CD4-positive, alpha-beta T cell treated with Interleukin-15 for 4 hours (primary cell): ENCODE measurements around the gene PARD6B.
"Not testable (repeated sequence)": the region's sequence is repeated elsewhere in the genome, so short reads cannot be mapped to it uniquely, and the experiment has no call there.

Experiments
- DNase-seq: peaks from one replicate; pipeline ENCODE4 v3.0.0-alpha.2; 2020; ENCODE audit warnings: low spot score

The PARD6B gene

DNA sequence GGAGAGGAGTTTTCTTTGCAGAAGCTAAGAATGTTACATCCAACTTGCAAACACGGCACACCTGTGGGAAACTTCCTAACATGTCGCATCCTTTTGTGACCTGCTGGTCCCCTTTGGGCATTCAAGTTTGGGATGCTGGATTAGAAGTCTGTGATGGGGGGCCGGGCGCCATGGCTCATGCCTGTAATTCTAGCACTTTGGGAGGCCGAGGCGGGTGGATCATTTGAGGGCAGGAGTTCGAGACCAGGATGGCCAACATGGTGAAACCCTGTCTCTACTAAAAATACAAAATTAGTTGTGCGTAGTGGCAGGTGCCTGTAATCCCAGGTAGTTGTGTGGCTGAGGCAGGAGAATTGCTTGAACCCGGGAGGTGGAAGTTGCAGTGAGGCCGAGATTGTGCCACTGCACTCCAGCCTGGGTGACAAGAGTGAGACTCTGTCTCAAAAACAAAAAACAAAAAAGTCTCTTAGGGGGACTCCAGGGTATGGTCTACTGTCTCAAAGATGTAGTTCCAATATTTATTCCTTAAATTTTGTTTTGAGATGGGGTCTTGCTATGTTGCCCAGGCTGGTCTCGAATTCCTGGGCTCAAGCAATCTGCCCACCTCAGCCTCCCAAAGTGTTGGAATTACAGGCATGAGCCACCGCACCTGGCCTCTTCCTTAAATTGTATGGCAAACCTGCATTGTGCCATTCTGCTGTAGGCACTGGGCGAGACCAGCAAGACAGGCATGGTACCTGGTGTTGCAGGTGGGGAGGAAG is 69.8 kb downstream of the PARD6B start:
- not testable (repeated sequence) for DNase-seq

DNA sequence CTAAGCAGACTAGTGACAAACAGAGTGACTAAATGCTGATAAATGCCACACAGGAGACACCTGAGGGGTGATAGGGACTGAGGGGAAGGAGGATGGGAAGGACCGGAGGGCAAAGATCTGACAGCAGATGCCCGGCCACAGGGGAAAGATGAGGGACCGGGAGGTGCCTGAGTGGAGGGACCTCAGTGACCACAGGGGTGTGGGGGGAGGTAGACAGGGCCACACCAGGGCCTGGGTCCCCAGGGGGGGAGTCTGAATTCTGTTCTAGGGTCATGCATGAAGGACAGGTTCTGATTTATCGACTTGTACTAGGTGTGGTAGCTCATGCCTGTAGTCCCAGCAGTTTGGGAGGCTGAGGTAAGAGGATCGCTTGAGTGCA is 70.4 kb downstream of the PARD6B start:
- DNase-seq = no peak

DNA sequence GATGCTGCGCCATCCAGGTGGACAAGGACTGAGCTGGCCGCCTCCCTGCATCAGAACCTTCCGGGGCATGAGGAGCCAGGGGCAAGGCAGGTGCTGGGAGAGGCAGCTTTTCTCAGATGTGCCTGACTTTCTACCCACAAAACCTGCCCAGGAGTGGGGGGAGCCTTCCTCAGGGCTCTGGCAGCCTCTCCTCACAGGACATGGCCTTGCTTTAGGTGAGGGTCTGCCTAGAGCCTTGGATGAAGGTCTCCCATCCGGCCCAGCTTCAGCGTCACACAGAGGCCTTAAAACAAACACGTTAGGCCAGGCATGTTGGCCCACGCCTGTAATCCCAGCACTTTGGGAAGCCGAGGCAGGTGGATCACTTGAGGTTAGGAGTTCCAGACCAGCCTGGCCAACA is 70.9 kb downstream of the PARD6B start:
- DNase-seq = no peak

DNA sequence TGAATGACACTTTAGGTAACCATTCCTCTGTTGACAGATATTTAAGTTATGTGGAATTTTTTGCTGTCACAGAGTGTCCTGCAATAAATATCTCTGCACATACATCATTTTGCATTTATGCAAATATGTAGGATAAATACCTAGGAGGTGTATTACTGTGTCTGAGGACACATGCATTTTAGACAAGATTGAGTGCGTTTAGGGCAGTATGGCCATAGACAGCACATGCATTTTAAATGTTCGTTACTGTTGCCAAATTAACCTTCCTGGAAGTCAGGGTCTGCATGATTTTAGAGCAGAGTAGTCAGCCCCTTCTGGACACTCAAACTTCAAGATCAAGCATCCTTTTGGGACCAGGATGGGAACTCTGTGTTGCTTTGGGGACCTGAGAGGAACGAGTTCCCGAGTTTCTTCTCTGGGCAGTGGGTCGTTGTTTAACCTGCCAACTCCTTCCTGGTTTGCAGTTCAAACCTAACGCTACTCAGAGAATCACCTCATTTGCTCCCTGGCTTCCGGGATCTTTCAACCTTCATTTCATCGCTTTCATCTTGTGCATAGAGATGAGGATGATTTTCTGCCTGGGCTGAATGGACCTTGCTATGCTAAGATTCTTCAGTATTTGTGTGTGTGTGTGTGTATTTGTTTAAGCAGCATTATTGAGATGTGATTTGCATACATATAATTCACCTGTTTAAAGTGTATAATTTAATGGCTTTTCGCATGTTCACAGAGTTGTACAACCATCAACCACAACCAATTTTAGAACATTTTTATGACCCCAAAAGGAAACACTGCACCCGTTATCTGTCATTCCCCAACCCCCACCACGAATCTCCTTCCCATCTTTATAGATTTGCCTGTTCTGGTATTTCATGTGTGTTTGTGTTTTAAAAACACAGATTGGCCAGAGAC is 73.3 kb downstream of the PARD6B start:
- peak; percentile 32 for DNase-seq

DNA sequence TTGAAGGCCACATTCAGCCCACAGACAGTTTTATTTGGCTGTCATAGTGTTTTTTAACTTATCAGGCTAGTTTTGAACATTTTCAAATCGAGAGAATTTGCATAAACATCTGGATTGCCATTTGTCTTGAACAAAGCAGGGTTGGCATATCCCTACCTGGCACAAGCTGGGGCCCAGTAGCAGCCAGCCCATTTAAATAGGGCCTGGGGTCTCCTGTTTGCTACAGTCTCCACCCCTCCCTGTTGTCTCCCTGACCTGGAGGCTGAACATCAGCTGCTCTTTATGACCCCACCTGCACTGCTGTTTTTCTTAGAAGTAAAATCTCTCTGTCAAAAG is 73.9 kb downstream of the PARD6B start:
- DNase-seq = no peak

DNA sequence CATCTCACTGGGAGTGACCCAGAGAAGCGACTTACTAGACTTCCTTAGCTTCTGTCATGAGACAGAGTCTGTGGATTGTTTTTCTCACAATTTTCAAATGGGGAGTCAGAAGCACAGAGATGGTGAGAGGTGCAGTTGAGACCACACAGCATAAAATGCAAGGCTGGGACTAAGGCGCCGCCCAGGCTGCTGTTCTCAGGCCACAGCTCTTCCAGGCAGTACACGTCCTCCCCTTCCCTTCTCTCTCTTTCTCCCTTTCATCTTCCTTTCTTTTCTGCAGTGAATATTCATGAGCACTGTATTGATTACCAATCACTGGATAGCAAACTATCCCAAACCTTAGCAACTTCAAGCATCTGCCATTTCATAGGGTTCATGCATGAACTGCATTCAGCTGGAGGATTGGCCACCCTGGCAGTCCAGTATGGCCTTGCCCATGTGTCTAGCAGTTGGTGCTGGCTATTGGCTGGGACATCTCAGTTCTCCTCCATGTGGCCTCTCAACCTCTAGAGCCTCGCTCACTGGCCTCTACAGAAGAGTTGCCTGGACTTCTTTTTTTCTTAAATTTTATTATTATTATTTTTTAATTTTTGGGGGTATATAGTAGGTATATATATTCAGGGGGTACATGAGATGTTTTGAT is 74.9 kb downstream of the PARD6B start:
- no peak for DNase-seq
